Activated CD4-positive, CD25-positive, alpha-beta regulatory T cell treated with anti-CD3 and anti-CD28 coated beads, Interleukin-2, amount 50 U/mL, for 24 hours (primary cell): ENCODE results near the gene CDCA3.
A peak's percentile ranks its signal among the peaks of the same experiment; 100 is the strongest.

Experiments
- ATAC-seq, 2 donors: fragments of 150-1000 bp; cut with Tn5 transposase; one replicate each; pipeline ENCODE4 v1.10.0; 2021; ENCODE audit warnings: mild to moderate bottlenecking in 1 of 2, moderate library complexity in 1 of 2

The CDCA3 gene

DNA sequence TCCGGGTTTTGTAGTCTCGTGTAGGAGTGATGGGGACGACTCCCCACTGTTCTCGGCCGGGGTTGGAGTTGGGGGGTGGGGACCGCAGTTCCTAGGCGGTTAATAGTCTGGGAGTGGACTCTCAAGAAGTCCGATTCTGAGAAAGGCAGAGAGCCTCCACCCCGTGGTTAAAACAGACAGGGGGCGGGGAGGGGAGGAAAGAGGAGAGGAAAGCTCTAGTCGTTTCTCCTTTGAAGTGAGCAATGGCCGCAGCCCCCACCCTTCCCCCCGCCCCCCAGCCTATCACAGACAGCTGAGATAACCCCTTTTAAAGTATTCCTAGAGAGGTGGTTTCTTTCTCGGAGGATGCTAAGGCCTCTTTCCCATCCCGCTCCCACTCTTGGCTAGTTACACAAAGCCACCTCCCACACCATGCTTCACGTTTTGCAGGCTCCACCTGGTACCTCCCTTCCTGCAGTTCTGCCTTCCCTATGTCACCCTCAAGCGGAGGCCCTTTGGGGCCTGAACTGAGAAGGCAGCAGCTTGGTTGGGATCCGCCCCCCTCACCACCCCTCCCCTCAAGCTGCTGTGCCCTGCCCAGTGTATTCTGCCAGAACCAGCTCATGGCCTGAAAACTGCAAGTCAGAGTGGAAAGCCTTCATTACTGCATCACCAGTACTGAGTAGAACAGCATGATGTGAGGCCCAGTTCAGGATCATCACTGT is 1.7 kb upstream of the CDCA3 start:
- peak; percentile 19 to 28 for ATAC-seq

DNA sequence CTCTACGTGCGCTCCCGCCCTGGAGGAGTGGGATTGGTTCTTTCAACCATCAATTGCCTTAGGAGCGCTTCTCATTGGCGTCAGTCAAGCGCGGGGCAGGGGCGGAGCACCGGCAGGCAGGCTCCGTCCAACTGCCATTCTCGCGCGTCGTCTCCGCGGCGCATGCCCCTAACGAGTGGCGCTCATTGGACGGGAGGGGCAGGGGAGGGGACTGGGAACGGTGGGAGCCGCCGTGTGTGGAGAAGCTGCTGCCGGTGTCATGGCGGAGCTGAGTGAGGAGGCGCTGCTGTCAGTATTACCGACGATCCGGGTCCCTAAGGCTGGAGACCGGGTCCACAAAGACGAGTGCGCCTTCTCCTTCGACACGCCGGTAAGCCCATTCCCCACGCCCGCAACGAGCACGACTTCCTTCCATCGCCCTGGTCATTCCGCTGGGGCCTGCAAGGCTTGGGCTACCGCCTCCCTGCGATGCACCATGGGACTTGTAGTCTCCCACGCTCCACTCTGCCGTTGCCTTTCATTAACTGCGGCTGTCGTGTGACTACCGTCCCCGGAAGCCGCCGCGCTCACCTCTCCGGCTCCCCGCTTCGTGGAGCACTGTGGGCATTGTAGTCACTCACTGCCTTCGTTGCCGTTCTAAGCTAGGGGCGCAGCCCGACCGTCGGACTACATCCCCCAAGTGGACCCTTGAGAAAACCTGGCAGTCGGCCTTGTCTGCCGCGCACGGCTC is 1.0 kb upstream of the CDCA3 start, which contains the start of gene USP5:
Gene USP5, plus strand, starts transcription at position 230 of the 730 bp plus-strand sequence. Its CDS starts 30 bp downstream, at position 260.
- peak; percentile 80 to 82 for ATAC-seq

DNA sequence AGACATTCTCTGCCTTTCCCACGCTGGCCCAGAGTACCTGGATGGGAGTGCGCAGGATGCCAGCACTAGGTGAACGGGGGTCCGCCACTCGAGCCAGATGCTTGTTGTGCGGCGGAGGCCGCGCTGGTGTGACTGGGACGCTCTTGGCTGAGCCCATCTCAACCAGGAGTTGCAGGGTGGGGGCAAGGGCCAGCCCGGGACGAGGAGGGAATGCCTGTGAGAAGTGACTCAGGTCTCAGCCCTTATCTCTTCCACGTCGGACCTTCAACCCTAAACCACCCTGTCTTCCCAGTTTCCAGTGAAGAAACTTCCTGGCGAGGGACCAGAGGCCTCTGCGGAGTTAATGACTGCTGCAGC is 312 bp downstream of the CDCA3 start:
- ATAC-seq: no peak

DNA sequence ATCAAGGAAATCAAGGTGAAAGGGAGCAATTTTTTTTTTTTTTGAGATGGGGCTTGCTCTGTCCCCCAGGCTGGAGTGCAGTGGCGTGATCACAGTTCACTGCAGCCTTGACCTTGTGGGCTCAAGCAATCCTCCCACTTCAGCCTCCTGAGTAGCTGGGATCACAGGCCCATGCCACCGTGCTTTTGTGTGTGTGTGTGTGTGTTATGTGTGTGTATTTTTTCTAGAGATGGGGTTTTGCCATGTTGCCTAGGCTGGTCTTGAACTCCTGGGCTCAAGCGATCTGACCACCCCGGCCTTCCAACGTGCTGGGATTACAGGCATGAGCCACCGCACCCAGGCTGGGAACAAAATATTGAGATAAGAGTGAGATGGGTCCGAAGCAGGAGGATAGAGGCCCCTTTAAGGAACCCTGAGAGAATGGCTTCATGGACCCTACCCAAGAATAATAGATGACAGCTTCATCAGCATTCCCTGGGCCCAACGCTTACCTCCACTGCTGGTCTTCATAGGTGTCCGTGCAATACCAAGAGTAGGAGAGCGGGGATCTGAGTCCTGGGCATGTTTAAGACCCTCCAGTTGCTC is 1.0 kb downstream of the CDCA3 start:
- no peak for ATAC-seq

DNA sequence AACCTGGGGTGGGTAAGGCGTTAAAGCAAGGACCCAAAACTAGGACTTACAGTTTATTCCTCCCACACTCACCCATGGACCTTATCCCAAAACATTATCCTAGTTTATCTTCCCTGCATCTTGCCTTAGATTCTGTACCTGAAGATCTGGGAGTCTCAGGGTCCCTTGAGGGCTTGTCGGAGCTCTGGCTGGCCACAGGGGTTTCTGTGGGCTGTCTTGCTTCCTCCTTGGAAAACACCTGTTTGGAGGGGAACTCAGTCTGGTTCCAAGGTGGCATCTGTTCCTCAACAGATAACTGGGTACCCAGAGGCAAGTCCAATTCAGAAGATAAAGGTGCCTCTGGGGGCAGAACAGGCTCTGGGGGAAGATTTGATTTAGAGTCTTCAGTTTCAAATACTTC is 1.7 kb downstream of the CDCA3 start:
- ATAC-seq: no peak

DNA sequence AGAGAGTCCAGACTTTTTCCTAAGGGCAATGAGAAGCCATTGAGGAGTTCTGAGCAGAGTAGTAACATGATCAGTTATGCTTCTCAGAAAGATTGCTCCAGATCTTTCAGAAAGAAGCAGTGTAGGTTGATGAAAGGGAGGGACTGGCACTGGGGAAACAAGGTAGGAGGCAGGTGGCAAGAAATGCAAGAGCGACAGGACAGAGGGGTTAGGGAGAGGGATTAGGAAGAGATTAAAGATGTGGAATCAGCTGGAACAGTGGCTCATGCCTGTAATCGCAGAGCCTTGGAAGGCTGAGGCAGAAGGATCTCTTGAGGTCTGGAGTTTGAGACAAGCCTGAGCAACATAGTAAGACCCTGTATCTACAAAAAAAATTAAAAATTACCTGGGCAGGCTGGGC is 3.4 kb downstream of the CDCA3 start:
- no peak for ATAC-seq

DNA sequence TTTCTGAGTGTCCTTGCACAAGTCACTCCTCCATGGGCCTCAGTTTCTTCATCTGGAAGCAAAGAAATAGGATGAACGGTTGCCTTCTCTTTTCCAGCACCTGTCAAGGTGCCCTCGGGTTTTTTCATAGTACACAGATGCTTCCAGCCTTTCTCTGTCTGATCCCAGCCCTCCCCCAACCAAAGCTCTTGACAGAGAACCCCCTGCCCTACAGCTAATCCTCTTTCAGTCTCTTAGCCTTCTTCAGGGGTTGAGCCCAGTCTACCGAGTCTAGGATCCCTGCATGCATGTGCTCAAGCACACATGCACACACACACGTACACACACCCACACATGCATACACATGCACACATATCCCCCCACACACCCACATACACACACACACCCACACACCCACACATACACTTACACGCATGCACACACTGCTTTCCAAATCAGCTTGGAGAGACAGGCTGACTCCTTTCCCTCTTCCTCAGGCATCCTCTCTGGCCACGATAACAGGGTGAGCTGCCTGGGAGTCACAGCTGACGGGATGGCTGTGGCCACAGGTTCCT is 4.7 kb downstream of the CDCA3 start:
- no peak for ATAC-seq

DNA sequence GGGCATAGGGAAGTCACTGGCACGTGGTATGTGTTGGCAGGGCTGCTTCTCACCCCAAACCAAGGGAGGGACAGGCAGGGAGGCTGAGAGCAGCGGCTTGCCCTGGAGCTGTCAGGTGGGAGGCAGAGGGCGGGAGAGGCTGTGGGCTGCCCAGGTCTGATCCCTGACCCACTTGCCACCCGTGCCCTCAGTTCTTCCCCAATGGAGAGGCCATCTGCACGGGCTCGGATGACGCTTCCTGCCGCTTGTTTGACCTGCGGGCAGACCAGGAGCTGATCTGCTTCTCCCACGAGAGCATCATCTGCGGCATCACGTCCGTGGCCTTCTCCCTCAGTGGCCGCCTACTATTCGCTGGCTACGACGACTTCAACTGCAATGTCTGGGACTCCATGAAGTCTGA is 5.7 kb downstream of the CDCA3 start:
- no peak for ATAC-seq

DNA sequence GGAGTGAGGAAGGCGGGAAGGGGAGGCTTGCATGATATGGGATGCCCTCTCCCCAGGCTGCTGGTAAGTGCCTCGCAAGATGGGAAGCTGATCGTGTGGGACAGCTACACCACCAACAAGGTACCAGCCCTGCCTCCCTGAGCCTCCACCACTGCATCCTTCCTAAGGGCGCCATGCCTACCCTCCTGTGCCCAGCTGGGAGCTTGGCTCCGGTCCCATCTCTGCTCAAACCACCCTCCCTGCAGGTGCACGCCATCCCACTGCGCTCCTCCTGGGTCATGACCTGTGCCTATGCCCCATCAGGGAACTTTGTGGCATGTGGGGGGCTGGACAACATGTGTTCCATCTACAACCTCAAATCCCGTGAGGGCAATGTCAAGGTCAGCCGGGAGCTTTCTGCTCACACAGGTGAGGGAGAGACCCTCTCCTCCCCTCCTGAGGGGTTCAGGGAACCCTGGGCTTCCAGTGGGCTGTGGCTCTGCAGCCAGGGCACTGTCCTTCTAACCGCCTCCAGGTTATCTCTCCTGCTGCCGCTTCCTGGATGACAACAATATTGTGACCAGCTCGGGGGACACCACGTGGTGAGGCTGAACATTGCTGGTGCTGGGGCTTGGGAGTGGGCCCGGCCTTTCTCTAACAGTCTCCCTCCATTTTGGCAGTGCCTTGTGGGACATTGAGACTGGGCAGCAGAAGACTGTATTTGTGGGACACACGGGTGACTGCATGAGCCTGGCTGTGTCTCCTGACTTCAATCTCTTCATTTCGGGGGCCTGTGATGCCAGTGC is 7.8 kb downstream of the CDCA3 start:
- no peak for ATAC-seq

DNA sequence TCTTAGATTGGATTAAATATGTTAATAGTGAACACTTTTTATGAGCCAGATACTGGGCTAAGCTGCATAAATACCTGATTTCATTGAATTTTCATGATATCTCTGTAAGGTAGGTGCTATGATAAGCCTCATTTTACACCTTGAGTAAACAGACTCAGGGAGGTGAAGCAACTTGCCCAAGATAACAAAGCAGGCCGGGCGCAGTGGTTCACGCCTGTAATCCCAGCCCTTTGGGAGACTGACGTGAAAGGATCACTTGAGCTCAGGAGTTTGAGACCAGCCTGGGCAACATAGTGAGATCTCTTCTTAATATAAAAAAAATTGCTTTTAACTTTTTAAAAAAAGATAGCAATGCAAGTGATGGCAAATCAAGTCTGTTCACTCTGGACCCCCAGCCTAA is 9.0 kb downstream of the CDCA3 start:
- ATAC-seq: no peak

DNA sequence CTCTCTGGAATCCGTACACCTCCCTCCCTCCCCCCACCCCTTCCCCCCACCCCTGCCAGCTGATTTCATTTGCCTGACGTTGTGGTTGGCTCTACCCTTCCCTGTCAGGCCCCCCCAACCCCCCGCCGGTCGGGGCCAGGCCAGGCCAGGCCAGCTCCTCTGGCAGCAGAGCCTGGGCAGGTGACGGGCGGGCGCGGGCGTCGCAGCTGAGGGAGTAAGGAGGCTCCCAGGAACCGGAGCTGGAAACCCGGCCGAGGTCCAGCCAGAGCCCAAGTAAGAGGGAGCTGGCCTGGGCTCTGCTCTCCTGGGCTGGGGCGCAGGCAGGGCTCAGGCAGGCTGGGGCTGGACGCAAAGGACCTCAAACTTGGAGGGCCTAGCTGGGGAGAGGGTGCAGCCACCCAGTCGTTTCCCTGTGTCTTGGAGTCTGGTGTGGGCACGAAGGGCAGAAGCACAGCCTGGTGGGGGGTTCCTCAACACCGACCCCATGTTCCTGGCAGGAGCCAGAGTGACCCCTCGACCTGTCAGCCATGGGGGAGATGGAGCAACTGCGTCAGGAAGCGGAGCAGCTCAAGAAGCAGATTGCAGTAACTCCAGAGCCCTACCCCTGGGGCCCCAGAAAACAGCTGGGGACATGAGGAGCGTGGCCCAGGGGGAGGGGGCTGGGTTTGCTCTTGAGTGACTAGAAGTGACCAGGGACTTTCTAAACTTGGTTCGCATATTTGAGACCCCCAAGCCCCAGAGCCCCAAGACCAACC is 10.1 kb downstream of the CDCA3 start, which contains the start of gene GNB3:
Gene GNB3, plus strand, starts transcription at position 165 of the 755 bp plus-strand sequence. Its CDS starts 363 bp downstream, at position 528.
- no peak for ATAC-seq

DNA sequence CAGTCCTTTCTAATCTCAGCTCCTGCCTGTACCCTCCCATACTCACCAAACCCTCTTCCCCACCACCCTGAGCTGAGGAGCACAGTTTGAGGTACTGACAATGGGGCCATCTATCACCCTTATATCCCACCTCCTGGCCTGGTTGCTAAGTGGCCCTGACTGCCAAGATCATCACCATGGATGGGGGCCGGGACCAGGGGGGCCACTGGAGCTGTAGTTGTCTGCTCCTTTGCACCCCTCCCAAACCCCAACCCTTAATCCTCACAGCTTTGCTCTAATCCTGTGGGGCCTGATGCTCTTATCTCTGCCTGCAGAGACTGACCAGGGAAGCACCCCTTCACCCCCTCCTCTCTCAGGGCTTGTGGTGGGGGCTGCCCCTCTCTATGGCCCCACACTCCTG is 10.8 kb downstream of the CDCA3 start:
- ATAC-seq: no peak

DNA sequence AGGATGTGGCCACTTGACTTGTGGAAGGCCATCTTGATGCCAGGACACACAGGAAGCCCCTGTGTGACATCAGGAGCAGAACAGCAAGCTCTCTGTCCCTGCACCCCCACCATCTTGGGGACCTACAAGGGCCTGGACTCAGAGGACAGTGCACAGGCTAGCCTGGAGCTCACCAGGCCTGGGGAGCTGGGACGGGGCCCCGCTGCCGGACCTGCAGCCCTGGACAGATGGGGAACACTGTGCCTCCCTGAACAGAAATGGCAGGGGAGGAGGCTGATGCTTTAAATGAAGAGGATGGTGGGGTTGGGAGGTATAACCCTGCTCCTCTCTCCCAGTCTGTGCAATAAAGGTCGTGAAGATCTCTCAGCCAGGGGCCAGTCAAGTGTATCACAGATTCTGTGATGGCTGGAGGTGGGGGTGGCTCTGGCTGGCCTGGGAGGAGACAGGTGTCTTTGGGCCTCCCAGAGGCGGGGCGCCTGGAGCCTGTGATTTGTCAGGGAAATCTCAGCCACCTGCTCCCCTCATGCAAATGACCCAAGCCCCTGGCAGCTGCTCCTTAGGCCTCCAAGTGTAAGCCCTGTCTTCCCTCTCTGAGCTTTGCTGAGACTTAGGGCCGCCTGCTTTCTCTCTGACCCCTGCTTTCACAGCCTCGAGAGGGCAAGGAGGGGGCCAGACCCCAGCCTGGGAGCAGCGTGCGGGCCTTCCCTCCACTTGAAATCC is 11.4 kb downstream of the CDCA3 start:
- ATAC-seq: no peak

DNA sequence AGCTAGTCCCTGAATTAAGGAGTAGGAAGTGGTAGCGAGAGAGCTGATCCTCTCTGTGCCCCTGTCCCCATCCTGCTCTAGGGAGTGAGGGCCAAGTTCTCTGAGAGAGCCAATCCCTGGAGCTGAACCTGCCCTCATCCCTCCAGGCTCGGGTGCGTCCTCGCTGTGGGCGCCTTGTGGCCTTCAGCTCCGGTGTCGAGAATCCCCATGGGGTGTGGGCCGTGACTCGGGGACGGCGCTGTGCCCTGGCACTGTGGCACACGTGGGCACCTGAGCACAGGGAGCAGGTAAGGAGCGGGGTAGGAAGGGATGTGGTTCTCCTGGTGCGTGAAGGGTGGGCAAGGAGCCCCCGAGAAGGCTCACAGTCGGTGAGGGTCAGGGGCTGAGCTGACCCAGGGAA is 12.2 kb downstream of the CDCA3 start:
- ATAC-seq: no peak

DNA sequence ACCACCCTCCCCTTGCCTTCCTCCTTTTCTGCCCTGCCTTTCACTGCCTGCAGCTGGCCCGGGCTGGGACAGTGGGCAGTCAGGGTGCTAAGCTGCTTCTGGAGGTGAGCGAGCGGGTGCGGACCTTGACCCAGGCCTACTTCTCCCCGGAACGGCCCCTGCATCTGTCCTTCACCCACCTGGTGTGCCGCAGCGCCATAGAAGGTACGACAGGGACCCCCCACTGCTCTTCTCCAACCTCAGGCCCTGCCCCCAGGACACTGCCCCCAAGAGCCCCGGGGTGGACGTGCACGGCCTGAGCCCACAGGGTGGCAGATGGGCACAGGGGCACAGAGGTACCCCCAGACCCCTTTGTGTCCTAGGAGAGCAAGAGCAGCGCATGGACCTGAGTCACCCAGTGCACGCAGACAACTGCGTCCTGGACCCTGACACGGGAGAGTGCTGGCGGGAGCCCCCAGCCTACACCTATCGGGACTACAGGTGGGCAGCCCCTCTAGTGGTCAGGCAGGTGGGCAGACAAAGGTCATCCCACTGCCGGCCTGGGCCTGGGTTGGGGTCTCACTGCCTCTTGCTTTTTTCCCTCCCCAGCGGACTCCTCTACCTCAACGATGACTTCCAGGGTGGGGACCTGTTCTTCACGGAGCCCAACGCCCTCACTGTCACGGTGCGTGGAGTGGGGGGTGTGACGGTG is 13.6 kb downstream of the CDCA3 start:
- ATAC-seq: no peak

DNA sequence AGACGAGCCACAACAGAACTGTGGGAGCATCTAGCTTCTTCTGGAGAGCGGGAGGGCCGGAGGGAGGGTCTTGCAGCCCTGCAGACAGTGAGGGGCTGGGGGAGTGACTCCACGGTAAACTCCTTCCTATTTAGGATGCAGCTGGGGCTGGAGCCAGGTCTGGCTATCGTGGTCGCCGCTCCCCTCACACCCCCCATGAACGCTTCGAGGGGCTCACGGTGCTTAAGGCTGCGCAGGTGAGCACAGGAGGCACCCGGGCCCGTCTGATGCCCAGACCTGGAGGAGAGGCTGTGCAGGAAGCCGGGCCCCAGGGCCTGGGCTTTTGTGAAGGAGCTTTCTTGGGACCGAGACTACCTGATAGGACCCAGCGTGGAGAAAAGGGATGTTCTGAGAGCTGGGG is 14.2 kb downstream of the CDCA3 start:
- no peak for ATAC-seq

DNA sequence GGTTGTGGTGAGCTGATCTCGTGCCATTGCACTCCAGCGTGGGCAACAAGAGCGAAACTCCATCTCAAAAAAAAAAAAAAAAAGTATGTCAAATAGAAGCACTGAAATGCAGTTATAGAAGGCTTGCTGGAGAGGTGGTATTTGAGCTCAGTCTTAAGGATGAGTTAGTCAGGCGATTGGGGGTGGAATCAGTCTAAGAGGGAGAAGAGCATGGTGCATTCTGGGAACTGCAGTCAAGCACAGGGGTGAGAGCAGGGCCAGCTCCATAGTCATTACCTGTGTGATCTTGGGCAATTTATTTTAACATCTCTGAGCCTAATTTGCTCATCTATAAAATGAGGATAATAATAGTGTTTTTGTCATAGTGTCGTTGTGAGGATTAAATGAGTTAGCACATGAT is 16.2 kb downstream of the CDCA3 start:
- ATAC-seq: no peak

DNA sequence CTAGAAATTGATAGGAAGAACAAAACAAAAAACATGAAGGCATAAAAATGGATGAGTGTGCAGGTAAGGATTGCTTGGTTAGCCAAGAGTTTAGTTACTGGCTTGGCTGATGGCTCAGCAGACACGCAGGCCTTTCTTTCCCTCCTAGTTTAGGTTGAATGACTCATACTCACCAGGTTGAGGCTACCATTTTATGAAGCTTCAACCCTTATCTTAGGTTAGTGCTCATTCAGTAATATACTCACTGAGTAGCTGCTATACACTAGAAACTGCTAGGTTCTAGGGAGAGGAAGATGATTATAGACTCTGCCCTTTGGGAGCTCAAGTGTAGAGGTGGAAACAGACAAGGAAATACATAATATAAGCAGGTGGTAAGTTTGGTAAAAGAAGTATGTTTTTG is 16.8 kb downstream of the CDCA3 start:
- ATAC-seq: no peak

DNA sequence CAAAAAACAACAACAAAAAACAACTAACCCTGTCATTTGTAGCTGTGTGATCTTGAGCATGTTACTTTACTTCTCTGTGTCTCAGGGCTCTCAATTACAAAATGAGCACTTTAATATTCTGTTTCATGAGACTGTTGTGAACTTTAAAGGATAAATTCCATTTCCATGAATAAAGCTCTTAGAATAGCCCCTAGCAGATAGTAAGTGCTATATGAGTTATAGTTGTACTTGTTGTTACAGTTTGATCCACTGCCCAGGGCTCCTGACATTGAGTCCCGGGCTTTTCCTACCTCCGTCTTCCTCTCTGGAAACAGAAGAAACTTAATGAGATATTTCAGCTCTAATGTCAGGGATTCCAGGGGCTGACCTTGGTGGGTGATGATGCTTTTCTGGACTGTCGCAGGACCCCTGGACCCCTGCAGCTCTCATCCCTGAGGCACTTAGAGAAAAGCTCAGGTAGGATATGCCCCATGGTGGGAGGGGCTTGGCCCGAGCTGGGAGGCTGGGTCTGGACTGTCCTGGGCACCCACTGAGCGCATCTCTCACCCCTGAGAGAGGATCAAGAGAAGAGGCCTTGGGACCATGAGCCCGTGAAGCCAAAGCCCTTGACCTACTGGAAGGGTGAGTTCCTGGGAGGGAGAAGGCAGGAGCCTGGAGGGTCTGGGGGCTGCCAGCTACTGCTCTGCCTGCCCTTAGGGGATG is 17.7 kb downstream of the CDCA3 start:
- ATAC-seq: no peak

DNA sequence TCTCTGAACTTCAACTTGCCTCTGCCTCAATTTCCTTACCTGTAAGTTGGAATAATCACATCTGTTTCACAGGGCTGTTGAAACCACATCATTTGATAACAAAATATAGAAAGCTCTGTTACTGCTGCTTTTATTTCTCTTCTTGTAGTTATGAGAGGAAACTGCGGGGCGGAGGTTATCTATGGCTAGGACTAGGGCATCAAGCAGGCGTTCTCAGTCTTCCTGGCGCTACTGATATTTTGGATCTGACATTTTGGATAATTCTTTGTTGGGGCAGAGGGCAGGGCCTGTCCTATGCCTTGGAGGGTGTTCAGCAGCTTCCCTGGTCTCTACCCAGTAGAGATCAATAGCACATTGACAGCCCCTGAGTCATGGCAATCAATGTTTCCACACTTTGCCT is 19.0 kb downstream of the CDCA3 start:
- ATAC-seq: no peak
